ENCODE data around the gene MRPL36. TPM values are rescaled to one million over a fixed set of nuclear protein-coding genes. Genes with fewer than 3 reads are reported as not detected.

The MRPL36 gene
- total RNA-seq, 1 experiment from 2014 or later, result 145 TPM

- Histone ChIP-seq H3K27me3 (ENCODE audit: insufficient read depth, low read depth) (peaks cover 97% of the 10 kb centered on the region), H3K36me3 (ENCODE audit: low read depth) (no peaks in the 10 kb centered on the region), H2AFZ (no peak overlapping the region), H3K4me1 (replicated peaks; ENCODE audit: insufficient read depth) (no peaks in the 10 kb centered on the region), H3K27ac (no peak overlapping the region), H3K79me2 (ENCODE audit: low read depth) (no peaks in the 10 kb centered on the region), H3K4me2 (no peak overlapping the region), H3K4me3 (no peak overlapping the region), H3F3A (ENCODE audit: insufficient read depth, low read depth) (no peaks in the 10 kb centered on the region), H4K20me1 (ENCODE audit: insufficient read depth) (no peaks in the 10 kb centered on the region; the same call in 1 of the 2 replicates), H3K9me3 (ENCODE audit: insufficient read depth, low read depth) (no peaks in the 10 kb centered on the region), H3K9me2 (ENCODE audit: insufficient read depth) (no peaks in the 10 kb centered on the region)
- POLR2A ChIA-PET (ENCODE audit: unreplicated experiment), result no interaction called here
- intact Hi-C loops (cut with micrococcal nuclease; ENCODE audit: unreplicated experiment), result no loop called here
- TF ChIP-seq EZH2 (IDR thresholded peaks at IDR 0.05; ENCODE audit: low read depth), result no peak
- TF ChIP-seq CTCF (conservative IDR thresholded peaks at IDR 0.05), result no peak
- CTCF ChIA-PET, result no interaction called here
- DNase-seq, result no peak
- BruUV-seq (replicated peaks), result no TSS peak
These were observed 38.4 kb upstream of the MRPL36 start for GRCh38 chr5:1838013-1838412.

DNA sequence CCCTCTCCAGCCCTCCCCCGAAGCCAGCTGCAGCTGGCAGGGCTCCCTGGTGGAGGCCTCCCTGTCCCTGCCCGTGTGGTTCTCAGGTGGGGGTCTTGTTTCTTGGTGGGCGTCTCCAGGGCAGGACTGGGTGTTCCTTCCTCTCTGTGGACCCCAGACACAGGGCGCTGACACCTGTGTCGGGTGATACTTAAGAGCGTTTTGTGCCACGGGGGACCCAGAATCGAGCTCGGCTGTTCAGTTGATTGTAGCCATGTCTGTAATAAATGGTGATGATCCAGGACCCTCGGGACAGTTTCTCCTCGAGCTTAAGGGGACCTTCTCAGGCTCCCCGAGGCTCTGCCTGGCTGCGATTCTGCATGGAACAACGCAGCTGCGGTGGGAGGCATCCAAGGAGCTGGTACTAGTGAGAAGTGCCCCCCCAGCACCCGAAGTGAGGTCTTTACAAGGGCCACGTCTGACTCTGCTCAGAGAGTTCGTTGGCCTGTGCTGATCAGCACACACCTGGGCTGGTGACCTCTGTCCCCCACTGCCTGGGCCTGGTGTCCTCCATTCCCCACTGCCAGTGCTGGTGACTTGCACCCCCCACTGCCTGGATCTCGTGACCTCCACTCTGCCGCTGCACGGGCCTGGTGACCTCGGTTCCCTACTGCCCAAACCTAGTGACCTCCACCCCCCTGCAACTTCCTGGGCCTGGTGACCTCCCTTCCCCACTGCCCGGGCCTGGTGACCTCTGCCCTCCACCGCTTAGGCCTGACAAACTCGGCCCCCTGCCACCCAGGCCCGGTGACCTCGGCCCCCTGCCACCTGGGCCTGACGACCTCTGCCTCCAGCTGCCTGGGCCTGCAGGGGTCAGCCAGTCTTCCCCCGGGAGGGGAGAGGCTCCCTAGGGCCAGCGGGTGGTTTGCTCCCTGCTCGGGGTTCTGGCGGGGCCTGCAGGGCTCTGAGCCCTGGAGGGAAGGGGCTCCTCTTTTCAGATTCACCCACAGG is 37.5 kb upstream of the MRPL36 start:
- intact Hi-C loops (cut with micrococcal nuclease; ENCODE audit: unreplicated experiment), result no loop called here
- DNase-seq, result no peak
- ChIA-PET POLR2A (ENCODE audit: unreplicated experiment) (no interaction called here), CTCF (no interaction called here)
- H3K9me2 ChIP-seq (ENCODE audit: insufficient read depth), result no peaks in the 10 kb centered on the region
- BruUV-seq (replicated peaks), result no TSS peak
- no peak overlapping the region for H3K4me2 ChIP-seq
- no peaks in the 10 kb centered on the region for H3K9me3 ChIP-seq (ENCODE audit: insufficient read depth, low read depth)
- no peak overlapping the region for H2AFZ ChIP-seq
- H3K4me1 ChIP-seq (replicated peaks; ENCODE audit: insufficient read depth), result no peaks in the 10 kb centered on the region
- H3K27ac ChIP-seq, result no peak overlapping the region
- no peaks in the 10 kb centered on the region for H3K36me3 ChIP-seq (ENCODE audit: low read depth)
- TF ChIP-seq CTCF (conservative IDR thresholded peaks at IDR 0.05), result no peak
- TF ChIP-seq EZH2 (IDR thresholded peaks at IDR 0.05; ENCODE audit: low read depth), result no peak
- no peaks in the 10 kb centered on the region; the same call in 1 of the 2 replicates for H4K20me1 ChIP-seq (ENCODE audit: insufficient read depth)
- H3F3A ChIP-seq (ENCODE audit: insufficient read depth, low read depth), result no peaks in the 10 kb centered on the region
- H3K4me3 ChIP-seq, result no peak overlapping the region
- H3K79me2 ChIP-seq (ENCODE audit: low read depth), result no peaks in the 10 kb centered on the region
- peaks cover 100% of the 10 kb centered on the region for H3K27me3 ChIP-seq (ENCODE audit: insufficient read depth, low read depth)

DNA sequence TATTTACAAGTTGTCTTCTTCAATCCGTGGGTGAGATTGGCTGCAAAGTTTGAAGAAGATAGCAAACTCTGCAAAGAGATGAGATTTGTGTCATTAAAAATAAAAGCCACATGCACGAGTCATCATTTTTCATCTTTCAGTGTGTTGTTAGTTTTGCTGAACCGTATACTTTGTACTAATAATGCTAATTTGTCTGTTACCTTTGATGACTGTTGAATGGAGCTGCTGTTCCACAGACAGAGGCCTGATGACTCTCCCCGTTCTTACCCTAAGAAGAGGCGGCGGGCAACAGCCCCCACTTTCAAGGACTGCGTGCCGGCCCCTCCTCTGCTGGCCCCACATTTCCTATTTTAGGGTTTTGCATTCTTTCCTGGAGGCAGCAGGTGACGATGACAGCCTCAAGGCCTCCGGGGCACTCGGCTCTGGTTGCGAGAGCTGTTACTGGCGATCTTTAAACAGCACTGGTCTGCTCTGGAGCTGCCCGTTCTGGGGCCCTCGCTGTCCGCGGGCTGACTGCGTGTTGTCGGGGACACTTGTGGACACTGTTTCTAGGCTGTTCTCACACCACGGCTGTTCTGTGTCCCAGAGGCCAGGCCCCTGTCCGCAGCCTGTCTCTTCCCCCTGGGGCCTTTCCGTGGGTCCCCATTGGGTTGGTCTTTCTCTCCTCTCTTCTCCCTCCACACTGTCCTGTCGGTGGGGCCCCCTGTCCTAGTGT is 36.7 kb upstream of the MRPL36 start:
- Histone ChIP-seq H3K4me2 (no peak overlapping the region), H3K9me3 (ENCODE audit: insufficient read depth, low read depth) (no peaks in the 10 kb centered on the region), H3K27ac (no peak overlapping the region), H4K20me1 (ENCODE audit: insufficient read depth) (no peaks in the 10 kb centered on the region; the same call in 1 of the 2 replicates), H3F3A (ENCODE audit: insufficient read depth, low read depth) (no peaks in the 10 kb centered on the region), H3K4me1 (replicated peaks; ENCODE audit: insufficient read depth) (no peaks in the 10 kb centered on the region), H3K4me3 (no peak overlapping the region), H3K27me3 (ENCODE audit: insufficient read depth, low read depth) (peaks cover 96% of the 10 kb centered on the region), H3K36me3 (ENCODE audit: low read depth) (no peaks in the 10 kb centered on the region), H2AFZ (no peak overlapping the region), H3K9me2 (ENCODE audit: insufficient read depth) (no peaks in the 10 kb centered on the region), H3K79me2 (ENCODE audit: low read depth) (no peaks in the 10 kb centered on the region)
- BruUV-seq (replicated peaks), result no TSS peak
- intact Hi-C loops (cut with micrococcal nuclease; ENCODE audit: unreplicated experiment), result no loop called here
- no peak for DNase-seq
- POLR2A ChIA-PET (ENCODE audit: unreplicated experiment), result no interaction called here
- peak; percentile 77; the same call in 1 of the 2 replicates for TF ChIP-seq EZH2 (IDR thresholded peaks at IDR 0.05; ENCODE audit: low read depth)
- no peak for TF ChIP-seq CTCF (conservative IDR thresholded peaks at IDR 0.05)
- CTCF ChIA-PET, result no interaction called here
